Uterus (tissue), 2 donors: ENCODE results near the gene MAGI2.

ENCODE experiments used
- POLR2A ChIP-seq, 2 donors: fragments of 450-650 bp; IDR thresholded peaks; one replicate each; pipeline ENCODE4 v1.6.1; 2016; ENCODE audit warnings: antibody characterized with exemption in 2 of 2, mild to moderate bottlenecking in 1 of 2, moderate library complexity in 1 of 2
- TF ChIP-seq, protein P1 (sequence below), 4 experiments: fragments of 200-600 bp in 2 of 4; fragments of 450-650 bp in 2 of 4; sonication (generic) in 2 of 4; IDR thresholded peaks; one replicate each; pipeline ENCODE4 v1.5.1; 2016 to 2019; ENCODE audit warnings: antibody characterized with exemption in 4 of 4, mild to moderate bottlenecking in 2 of 4, moderate library complexity in 1 of 4

DNA sequence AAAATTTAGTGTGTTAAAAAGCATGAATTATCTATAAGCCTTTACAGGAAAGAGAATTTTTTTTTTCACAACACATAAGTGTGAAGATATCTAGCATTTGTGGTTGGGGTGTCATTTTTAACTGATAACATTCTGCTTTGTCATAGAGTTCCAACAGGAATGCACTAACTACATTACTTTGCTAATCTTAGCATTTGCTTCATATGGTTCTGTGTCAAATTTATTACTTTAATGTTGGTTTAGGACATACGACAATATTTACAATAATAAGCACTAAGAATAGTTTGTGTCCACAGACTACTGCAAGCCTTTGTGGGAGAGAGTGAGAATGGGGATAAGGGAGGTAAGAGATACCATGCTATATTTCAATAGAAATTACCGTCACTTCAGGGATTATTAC is 40.6 kb upstream of the MAGI2 start:
- TF ChIP-seq, protein P1, sequence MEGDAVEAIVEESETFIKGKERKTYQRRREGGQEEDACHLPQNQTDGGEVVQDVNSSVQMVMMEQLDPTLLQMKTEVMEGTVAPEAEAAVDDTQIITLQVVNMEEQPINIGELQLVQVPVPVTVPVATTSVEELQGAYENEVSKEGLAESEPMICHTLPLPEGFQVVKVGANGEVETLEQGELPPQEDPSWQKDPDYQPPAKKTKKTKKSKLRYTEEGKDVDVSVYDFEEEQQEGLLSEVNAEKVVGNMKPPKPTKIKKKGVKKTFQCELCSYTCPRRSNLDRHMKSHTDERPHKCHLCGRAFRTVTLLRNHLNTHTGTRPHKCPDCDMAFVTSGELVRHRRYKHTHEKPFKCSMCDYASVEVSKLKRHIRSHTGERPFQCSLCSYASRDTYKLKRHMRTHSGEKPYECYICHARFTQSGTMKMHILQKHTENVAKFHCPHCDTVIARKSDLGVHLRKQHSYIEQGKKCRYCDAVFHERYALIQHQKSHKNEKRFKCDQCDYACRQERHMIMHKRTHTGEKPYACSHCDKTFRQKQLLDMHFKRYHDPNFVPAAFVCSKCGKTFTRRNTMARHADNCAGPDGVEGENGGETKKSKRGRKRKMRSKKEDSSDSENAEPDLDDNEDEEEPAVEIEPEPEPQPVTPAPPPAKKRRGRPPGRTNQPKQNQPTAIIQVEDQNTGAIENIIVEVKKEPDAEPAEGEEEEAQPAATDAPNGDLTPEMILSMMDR (IDR thresholded peaks at IDR 0.05) = no peak
- TF ChIP-seq POLR2A (IDR thresholded peaks at IDR 0.05) = no peak
